ENCODE data around the gene TOP2B.
A peak's percentile ranks its signal among the peaks of the same experiment; 100 is the strongest.

Gene TOP2B

GRCh38 chr3:25664812-25665314, at the start of gene TOP2B:
TOP2B (minus strand) TSS chr3:25664907; CDS start chr3:25664297, 610 bp downstream.
- DNase-seq (ENCODE audit: low spot score) = peak; percentile 96

- DNase-seq (ENCODE audit: low spot score) = no peak
Observed at GRCh38 chr3:25713341-25713985, 48.8 kb upstream of the TOP2B start.

GRCh38 chr3:25711090-25711489, 46.4 kb upstream of the TOP2B start:
- no peak for DNase-seq (ENCODE audit: low spot score)

GRCh38 chr3:25708036-25708435, 43.3 kb upstream of the TOP2B start:
- no peak for DNase-seq (ENCODE audit: low spot score)

GRCh38 chr3:25707268-25707926, 42.7 kb upstream of the TOP2B start:
- DNase-seq (ENCODE audit: low spot score) = no peak

- no peak for DNase-seq (ENCODE audit: low spot score)
Observed at GRCh38 chr3:25706213-25706612, 41.5 kb upstream of the TOP2B start.

- DNase-seq (ENCODE audit: low spot score) = no peak
Observed at GRCh38 chr3:25697553-25697952, 32.8 kb upstream of the TOP2B start.

GRCh38 chr3:25695731-25696420, 31.2 kb upstream of the TOP2B start:
- DNase-seq (ENCODE audit: low spot score) = no peak

- DNase-seq (ENCODE audit: low spot score) = no peak
Observed at GRCh38 chr3:25693238-25693637, 28.5 kb upstream of the TOP2B start.

- no peak for DNase-seq (ENCODE audit: low spot score)
Observed at GRCh38 chr3:25692341-25692740, 27.6 kb upstream of the TOP2B start.

- DNase-seq (ENCODE audit: low spot score) = no peak
Observed at GRCh38 chr3:25690768-25691533, 26.2 kb upstream of the TOP2B start.

- peak; percentile 6 for DNase-seq (ENCODE audit: low spot score)
Observed at GRCh38 chr3:25689226-25689625, 24.5 kb upstream of the TOP2B start.

- DNase-seq (ENCODE audit: low spot score) = no peak
Observed at GRCh38 chr3:25687742-25688141, 23.0 kb upstream of the TOP2B start.

GRCh38 chr3:25686766-25687165, 22.1 kb upstream of the TOP2B start:
- no peak for DNase-seq (ENCODE audit: low spot score)

GRCh38 chr3:25683882-25684281, 19.2 kb upstream of the TOP2B start:
- no peak for DNase-seq (ENCODE audit: low spot score)

GRCh38 chr3:25683410-25683809, 18.7 kb upstream of the TOP2B start:
- no peak for DNase-seq (ENCODE audit: low spot score)

GRCh38 chr3:25679642-25680302, 15.1 kb upstream of the TOP2B start:
- DNase-seq (ENCODE audit: low spot score) = no peak

- DNase-seq (ENCODE audit: low spot score) = no peak
Observed at GRCh38 chr3:25679166-25679565, 14.5 kb upstream of the TOP2B start.

- no peak for DNase-seq (ENCODE audit: low spot score)
Observed at GRCh38 chr3:25678581-25678980, 13.9 kb upstream of the TOP2B start.

GRCh38 chr3:25677121-25677520, 12.4 kb upstream of the TOP2B start:
- no peak for DNase-seq (ENCODE audit: low spot score)

GRCh38 chr3:25674670-25675069, 10.0 kb upstream of the TOP2B start:
- no peak for DNase-seq (ENCODE audit: low spot score)
